Fibroblast of the aortic adventitia (primary cell): ENCODE results near the gene NUP62. TPM values are rescaled to one million over a fixed set of nuclear protein-coding genes. Genes with fewer than 3 reads are reported as not detected.
"Not testable (repeated sequence)": the region's sequence is repeated elsewhere in the genome, so short reads cannot be mapped to it uniquely, and the experiment has no call there.

Source experiments
- DNase-seq: peaks from one replicate; pipeline ENCODE4 v3.0.0-alpha.2; 2010; ENCODE audit warnings: low read depth
- H3K4me3 ChIP-seq: 2 replicates; pipeline ENCODE4 v1.5.1; 2011; ENCODE audit warnings: low read depth, mild to moderate bottlenecking, control low read depth, low read length, moderate library complexity
- total RNA-seq: library from RNA; depleted of rRNA; stranded (reverse); fragments of >200 nt; gene quantifications from 2 replicates; pipeline ENCODE4 v1.2.3, GENCODE V29; 2012; ENCODE audit warnings: low replicate concordance
- TF ChIP-seq, protein P1 (sequence below): IDR thresholded peaks from 2 replicates; pipeline ENCODE4 v1.5.1; 2011; ENCODE audit warnings: mild to moderate bottlenecking, low read length, control low read depth, inconsistent platforms; ENCODE audit not compliant: insufficient read depth

NUP62 gene
- total RNA-seq, 1 donor = 35.4 TPM

DNA sequence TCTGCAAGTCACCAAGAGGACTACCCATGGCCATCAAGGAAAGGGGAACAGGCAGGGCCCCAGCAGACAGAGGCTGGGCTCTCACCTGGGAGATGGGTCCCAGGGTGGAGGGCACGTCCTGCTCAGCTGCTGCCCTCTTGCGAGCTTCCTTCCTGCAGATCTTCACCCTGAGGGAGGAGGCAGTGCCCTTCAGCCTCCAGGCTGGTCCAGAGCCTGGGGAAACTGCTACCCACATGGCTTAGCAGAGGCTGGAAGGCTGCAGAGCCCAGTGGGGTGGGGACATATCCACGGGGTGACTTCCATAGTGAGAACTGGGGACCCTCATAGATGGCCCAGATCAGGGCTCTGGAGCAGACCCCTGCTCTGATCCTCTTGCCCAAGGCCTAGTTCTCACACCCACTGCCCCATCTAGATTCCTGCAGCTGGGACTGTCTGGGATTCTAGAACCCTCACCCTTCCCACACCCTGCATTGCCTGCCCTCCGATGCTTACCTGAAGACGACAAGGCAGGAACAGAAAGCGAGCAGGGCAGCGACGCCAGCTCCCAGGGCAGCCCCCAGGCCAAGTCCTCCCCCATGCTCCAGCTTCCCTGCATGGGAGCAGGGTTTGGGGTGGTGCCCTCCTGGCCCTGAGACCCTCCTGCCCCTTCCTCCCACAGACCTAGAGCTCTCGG, 22.6 kb upstream of the NUP62 start:
- no peak for DNase-seq
- TF ChIP-seq, protein P1, sequence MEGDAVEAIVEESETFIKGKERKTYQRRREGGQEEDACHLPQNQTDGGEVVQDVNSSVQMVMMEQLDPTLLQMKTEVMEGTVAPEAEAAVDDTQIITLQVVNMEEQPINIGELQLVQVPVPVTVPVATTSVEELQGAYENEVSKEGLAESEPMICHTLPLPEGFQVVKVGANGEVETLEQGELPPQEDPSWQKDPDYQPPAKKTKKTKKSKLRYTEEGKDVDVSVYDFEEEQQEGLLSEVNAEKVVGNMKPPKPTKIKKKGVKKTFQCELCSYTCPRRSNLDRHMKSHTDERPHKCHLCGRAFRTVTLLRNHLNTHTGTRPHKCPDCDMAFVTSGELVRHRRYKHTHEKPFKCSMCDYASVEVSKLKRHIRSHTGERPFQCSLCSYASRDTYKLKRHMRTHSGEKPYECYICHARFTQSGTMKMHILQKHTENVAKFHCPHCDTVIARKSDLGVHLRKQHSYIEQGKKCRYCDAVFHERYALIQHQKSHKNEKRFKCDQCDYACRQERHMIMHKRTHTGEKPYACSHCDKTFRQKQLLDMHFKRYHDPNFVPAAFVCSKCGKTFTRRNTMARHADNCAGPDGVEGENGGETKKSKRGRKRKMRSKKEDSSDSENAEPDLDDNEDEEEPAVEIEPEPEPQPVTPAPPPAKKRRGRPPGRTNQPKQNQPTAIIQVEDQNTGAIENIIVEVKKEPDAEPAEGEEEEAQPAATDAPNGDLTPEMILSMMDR = no peak
- H3K4me3 ChIP-seq = no peak overlapping the region

DNA sequence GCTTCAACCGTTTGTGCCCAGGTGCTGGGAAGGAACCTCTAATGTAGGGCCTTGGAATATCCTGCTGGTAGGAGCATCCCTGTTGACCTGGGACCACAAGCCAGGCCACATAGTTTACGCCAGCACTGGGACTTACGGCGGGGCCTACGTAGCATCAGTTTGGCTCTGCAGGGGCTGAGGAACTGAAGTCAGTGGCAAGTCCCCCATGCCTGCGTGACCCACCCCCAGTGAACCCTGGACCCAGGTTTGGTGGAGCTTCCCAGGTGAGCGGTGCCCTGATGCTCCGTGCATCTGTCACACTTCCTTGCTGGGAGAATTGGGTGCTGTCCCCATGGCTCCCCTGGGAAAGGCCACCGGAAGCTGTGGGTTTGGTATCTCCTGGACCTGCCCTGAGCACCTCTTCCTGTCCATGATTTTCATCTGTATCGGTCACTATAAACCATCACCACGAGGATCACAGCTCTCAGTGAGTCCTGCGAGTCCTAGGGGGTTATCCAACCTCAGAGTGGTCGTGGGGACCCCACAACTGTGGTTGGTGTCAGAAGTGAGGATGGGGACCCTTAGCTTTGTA, 21.7 kb upstream of the NUP62 start:
- no peak overlapping the region for H3K4me3 ChIP-seq
- TF ChIP-seq, protein P1 = no peak
- no peak for DNase-seq

DNA sequence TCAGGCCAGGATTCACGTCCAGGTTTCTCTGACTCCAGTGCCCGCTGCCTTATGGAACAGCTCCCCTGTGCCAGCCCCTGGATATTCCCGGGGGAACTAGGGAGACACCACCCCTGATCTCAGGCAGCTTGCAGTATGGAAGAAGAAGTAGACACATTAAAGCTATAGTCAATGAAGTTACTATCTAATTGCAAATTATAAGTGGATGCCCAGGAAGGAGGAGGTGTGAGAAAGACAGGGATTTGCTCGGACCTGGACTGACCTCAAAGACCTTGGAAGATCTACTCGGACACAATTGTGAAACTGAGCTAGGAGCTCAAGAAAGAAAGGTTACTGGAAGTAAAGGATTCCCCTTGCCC, 21.3 kb upstream of the NUP62 start:
- H3K4me3 ChIP-seq = no peak overlapping the region
- DNase-seq = no peak
- TF ChIP-seq, protein P1 = no peak

DNA sequence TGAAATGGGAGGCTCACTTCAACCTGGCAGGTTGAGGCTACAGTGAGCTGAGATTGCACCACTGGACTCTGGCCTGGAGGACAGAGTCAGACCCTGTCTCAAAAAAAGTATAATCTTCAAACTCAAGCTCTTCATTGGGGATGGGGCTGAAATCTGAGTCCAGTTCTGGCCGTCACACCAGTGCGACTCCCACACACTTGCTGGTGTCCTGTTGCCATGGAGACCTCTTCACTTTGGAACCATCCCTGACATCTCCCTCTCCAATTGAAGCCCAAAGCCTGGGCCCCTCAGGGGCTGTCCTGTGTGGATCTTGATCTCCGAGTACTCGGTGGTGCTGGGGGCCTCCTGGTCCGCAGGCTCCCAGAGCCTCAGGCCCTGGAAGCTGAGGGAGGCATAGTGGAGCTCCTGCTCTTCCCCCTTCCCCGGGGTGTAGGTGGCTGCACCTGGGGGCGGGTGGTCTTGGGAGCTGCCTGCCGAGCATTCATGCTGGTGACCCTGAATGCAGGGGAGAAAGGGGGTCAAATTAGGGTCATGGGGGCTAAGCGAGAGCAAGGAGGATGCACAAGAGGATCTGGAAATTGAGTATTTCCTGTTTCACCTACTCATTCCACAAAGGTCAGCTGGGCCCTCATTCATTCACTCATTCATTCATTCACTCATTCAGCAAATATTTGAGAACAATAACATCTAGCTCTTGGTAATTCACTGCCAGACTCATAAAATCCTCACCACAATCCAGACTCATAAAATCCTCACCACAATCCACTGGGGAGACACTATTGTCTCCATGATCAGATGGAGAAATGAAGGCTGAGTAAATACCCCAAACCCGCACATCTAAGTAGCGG, 20.7 kb upstream of the NUP62 start:
- TF ChIP-seq, protein P1 = no peak
- no peak for DNase-seq
- no peak overlapping the region for H3K4me3 ChIP-seq

DNA sequence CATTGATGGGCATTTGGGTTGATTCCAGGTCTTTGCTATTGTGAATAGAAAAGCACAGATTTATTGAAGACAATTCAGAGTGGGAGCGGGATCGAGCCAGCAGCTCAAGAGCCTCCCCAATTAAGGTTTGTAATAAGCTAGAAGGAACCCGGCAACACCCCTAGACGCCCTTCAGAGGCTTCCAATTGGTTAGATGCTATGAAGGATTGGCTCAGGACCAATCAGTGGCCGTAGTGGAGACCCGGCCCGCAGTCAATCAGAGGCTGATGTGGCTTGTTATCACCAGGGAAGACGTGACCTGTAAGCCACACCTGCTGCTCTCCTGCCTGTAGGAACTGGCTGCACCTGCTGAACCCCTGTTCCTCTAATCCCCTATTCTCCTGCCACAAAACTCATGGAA, 17.1 kb upstream of the NUP62 start:
- TF ChIP-seq, protein P1 = no peak
- DNase-seq = no peak
- H3K4me3 ChIP-seq = no peak overlapping the region

DNA sequence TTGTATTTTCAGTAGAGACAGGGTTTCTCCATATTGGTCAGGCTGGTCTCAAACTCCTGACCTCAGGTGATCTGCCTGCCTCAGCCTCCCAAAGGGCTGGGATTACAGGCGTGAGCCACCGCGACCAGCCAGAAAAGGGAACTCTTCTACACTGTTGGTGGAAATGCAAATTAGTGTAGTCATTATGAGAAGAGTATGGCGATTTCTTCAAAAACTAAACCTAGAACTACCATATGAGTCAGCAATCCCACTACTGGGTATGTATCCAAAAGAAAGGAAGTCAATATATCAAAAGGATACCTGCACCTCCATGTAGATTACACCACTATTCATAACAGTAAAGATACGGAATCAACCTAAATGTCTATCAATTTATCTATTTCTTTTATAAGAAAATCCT, 15.3 kb upstream of the NUP62 start:
- not testable (repeated sequence) for H3K4me3 ChIP-seq, DNase-seq

DNA sequence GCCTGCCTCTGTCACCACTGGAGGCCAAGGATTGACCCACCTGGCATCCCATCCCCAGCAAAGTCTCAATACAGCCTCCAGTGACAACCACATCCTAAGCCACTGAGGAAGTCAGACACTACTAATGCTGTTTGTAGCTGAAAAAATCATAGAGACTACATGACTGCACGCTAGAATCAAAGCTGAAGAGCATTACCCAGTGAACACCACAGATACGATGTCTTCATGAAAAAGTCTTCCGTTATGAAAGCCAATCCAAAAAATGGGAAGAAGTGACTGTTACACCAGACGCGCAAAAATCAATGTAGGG, 11.1 kb upstream of the NUP62 start:
- H3K4me3 ChIP-seq = no peak overlapping the region
- no peak for DNase-seq
- TF ChIP-seq, protein P1 = no peak
